IMR-90 (cell line): Measurements from ENCODE around the gene SUN5. TPM values are rescaled to one million over a fixed set of nuclear protein-coding genes. Genes with fewer than 3 reads are reported as not detected.

Source experiments
- ATAC-seq: fragments of 200-7000 bp; cut with Tn5 transposase; 2 replicates; pipeline ENCODE4 v1.9.1; 2020; ENCODE audit warnings: low read depth, mild to moderate bottlenecking, moderate library complexity
- BruUV-seq: library from RNA; stranded (reverse); fragments of 400-500 nt; replicated peaks from 2 replicates; lab custom pipeline; 2021; lab: Mats Ljungman, UMichigan
- CTCF ChIA-PET: fragments of 300-600 bp; formaldehyde crosslinking; extraction: SDS; loops from one replicate; lab custom pipeline; 2021; ENCODE audit warnings: antibody characterized with exemption; lab: Yijun Ruan, JAX
- POLR2A ChIA-PET: fragments of 300-600 bp; sonication (Branson Sonifier 250); formaldehyde crosslinking; loops from one replicate; lab custom pipeline; 2022; ENCODE audit warnings: antibody characterized with exemption; ENCODE audit not compliant: unreplicated experiment; lab: Charles Lee
- DNase-seq: peaks from one replicate; pipeline ENCODE4 v3.0.0; 2013
- H2AFZ ChIP-seq: replicated peaks from 2 replicates; pipeline ENCODE3; 2013; ENCODE audit warnings: low read length, mild to moderate bottlenecking; ENCODE audit not compliant: poor library complexity
- H2AK5ac ChIP-seq: 2 replicates; pipeline ENCODE4 v1.6.1; 2013; ENCODE audit warnings: low read depth, low read length, inconsistent platforms
- H2AK9ac ChIP-seq: replicated peaks from 2 replicates; pipeline ENCODE3; 2013; ENCODE audit warnings: mild to moderate bottlenecking, low read depth, low read length, moderate library complexity; ENCODE audit not compliant: poor library complexity
- H2BK120ac ChIP-seq: 2 replicates; pipeline ENCODE4 v1.6.1; 2013; ENCODE audit warnings: low read depth, low read length, inconsistent platforms
- H2BK15ac ChIP-seq: 3 replicates; pipeline ENCODE4 v1.6.1; 2013; ENCODE audit warnings: low read depth, low read length, inconsistent platforms
- H2BK20ac ChIP-seq: 2 replicates; pipeline ENCODE4 v1.6.1; 2013; ENCODE audit warnings: low read depth, mild to moderate bottlenecking, inconsistent platforms, low read length, moderate library complexity
- H2BK5ac ChIP-seq: 2 replicates; pipeline ENCODE4 v1.6.1; 2013; ENCODE audit warnings: mild to moderate bottlenecking, low read depth, low read length, inconsistent platforms; ENCODE audit not compliant: poor library complexity, severe bottlenecking
- H3K14ac ChIP-seq: replicated peaks from 2 replicates; pipeline ENCODE4 v1.6.1; 2013; ENCODE audit warnings: low read depth, low read length, inconsistent platforms
- H3K18ac ChIP-seq: 2 replicates; pipeline ENCODE4 v1.6.1; 2013; ENCODE audit warnings: low read depth, low read length, control low read depth
- H3K23ac ChIP-seq: 2 replicates; pipeline ENCODE4 v1.6.1; 2013; ENCODE audit warnings: low read depth, low read length, inconsistent platforms
- H3K27ac ChIP-seq: 2 replicates; pipeline ENCODE4 v1.5.1; 2013; ENCODE audit warnings: mild to moderate bottlenecking, control low read depth, low read length; ENCODE audit not compliant: insufficient read depth
- H3K27me3 ChIP-seq: 2 replicates; pipeline ENCODE4 v1.6.1; 2013; ENCODE audit warnings: low read length; ENCODE audit not compliant: control insufficient read depth, insufficient read depth
- H3K36me3 ChIP-seq: 2 replicates; pipeline ENCODE4 v1.6.1; 2013; ENCODE audit warnings: low read length, mixed read lengths; ENCODE audit not compliant: control insufficient read depth, insufficient read depth
- H3K4ac ChIP-seq: 2 replicates; pipeline ENCODE4 v1.6.1; 2013; ENCODE audit warnings: low read depth, low read length, inconsistent platforms
- H3K4me1 ChIP-seq: 2 replicates; pipeline ENCODE4 v1.6.1; 2013; ENCODE audit warnings: low read length, mixed read lengths; ENCODE audit not compliant: control insufficient read depth, insufficient read depth
- H3K4me2 ChIP-seq: 2 replicates; pipeline ENCODE4 v1.6.1; 2013; ENCODE audit warnings: low read depth, mild to moderate bottlenecking, control low read depth, low read length, moderate library complexity
- H3K4me3 ChIP-seq: 2 replicates; pipeline ENCODE4 v1.5.1; 2013; ENCODE audit warnings: low read depth, mild to moderate bottlenecking, control low read depth, low read length, moderate library complexity; ENCODE audit not compliant: insufficient read depth
- H3K56ac ChIP-seq: 2 replicates; pipeline ENCODE4 v1.6.1; 2013; ENCODE audit warnings: low read length, inconsistent platforms; ENCODE audit not compliant: insufficient read depth; ENCODE audit errors: extremely low read depth
- H3K79me1 ChIP-seq, 2 experiments: 2 replicates each; pipeline ENCODE4 v1.6.1; 2013; ENCODE audit warnings: low read length in 2 of 2, inconsistent platforms in 1 of 2, low read depth in 1 of 2
- H3K9ac ChIP-seq: 2 replicates; pipeline ENCODE4 v1.6.1; 2013; ENCODE audit warnings: low read depth, low read length, control low read depth
- H3K9me1 ChIP-seq: 2 replicates; pipeline ENCODE4 v1.6.1; 2013; ENCODE audit warnings: low read length, inconsistent platforms; ENCODE audit not compliant: insufficient read depth
- H3K9me3 ChIP-seq: 2 replicates; pipeline ENCODE4 v1.6.1; 2013; ENCODE audit warnings: low read length; ENCODE audit not compliant: control insufficient read depth, insufficient read depth
- H4K20me1 ChIP-seq: 2 replicates; pipeline ENCODE4 v1.6.1; 2013; ENCODE audit warnings: low read length, inconsistent platforms; ENCODE audit not compliant: insufficient read depth
- H4K5ac ChIP-seq: 2 replicates; pipeline ENCODE4 v1.6.1; 2013; ENCODE audit warnings: mild to moderate bottlenecking, low read depth, low read length, control low read depth
- H4K8ac ChIP-seq, 2 experiments: 2 replicates each; pipeline ENCODE4 v1.6.1; 2013; ENCODE audit warnings: low read depth in 2 of 2, low read length in 2 of 2, control low read depth in 1 of 2, inconsistent platforms in 1 of 2
- H4K91ac ChIP-seq: 2 replicates; pipeline ENCODE4 v1.6.1; 2013; ENCODE audit warnings: low read depth, low read length, inconsistent platforms; ENCODE audit not compliant: insufficient read depth
- BHLHE40 ChIP-seq: fragments of 150-350 bp; IDR thresholded peaks from 2 replicates; pipeline ENCODE4 v1.6.1; 2016; ENCODE audit warnings: mild to moderate bottlenecking, low read depth, low read length
- CEBPB ChIP-seq: IDR thresholded peaks from 2 replicates; pipeline ENCODE4 v1.6.1; 2012; ENCODE audit warnings: low read depth, low read length, improper control_type of control experiment
- MAFK ChIP-seq: IDR thresholded peaks from 2 replicates; pipeline ENCODE4 v1.6.1; 2012; ENCODE audit warnings: low read depth, low read length, improper control_type of control experiment
- MAZ ChIP-seq: IDR thresholded peaks from 2 replicates; pipeline ENCODE4 v1.6.1; 2012; ENCODE audit warnings: low read depth, mild to moderate bottlenecking, low read length, improper control_type of control experiment, moderate library complexity, borderline replicate concordance
- NFE2L2 ChIP-seq: fragments of 150-350 bp; IDR thresholded peaks from 2 replicates; pipeline ENCODE4 v1.6.1; 2016; ENCODE audit warnings: low read depth, mild to moderate bottlenecking, low read length
- POLR2A ChIP-seq: IDR thresholded peaks from 2 replicates; pipeline ENCODE4 v1.6.1; 2012; ENCODE audit warnings: mild to moderate bottlenecking, low read depth, low read length
- RAD21 ChIP-seq: IDR thresholded peaks from 2 replicates; pipeline ENCODE4 v1.6.1; 2012; ENCODE audit warnings: low read length, improper control_type of control experiment
- RCOR1 ChIP-seq: IDR thresholded peaks from 2 replicates; pipeline ENCODE4 v1.6.1; 2012; ENCODE audit warnings: mild to moderate bottlenecking, low read length, improper control_type of control experiment; ENCODE audit not compliant: insufficient replicate concordance
- SMC3 ChIP-seq: fragments of 150-350 bp; IDR thresholded peaks from 2 replicates; pipeline ENCODE4 v1.6.1; 2016; ENCODE audit warnings: low read depth, mild to moderate bottlenecking, antibody characterized with exemption, low read length, moderate library complexity
- WGBS, 2 experiments: methylation state at CpG; one replicate each; pipeline versions ENCODE4 v1.1.5 to v1.1.7; 2013; ENCODE audit warnings: missing lambda C conversion rate in 2 of 2; ENCODE audit not compliant: insufficient read length in 1 of 2; ENCODE audit errors: extremely low coverage in 2 of 2; 5-methylcytosine and 5-hydroxymethylcytosine counted together
- dilution Hi-C: fragments of 300-500 bp; cut with HindIII; formaldehyde crosslinking; loops from one replicate; pipeline ENCODE4 v1.14.3; 2018; ENCODE audit warnings: low sequenced_read_pairs; ENCODE audit not compliant: unreplicated experiment
- in situ Hi-C: fragments of 300-500 bp; cut with MboI; formaldehyde crosslinking; loops from 3 replicates; pipeline ENCODE4 v1.14.3; 2019; ENCODE audit warnings: low sequenced_read_pairs, inconsistent platforms, mixed read lengths
- intact Hi-C: fragments of 100-400 bp; cut with micrococcal nuclease; formaldehyde crosslinking; loops from 2 replicates; pipeline ENCODE4 v1.10.0; 2022
- polyA plus RNA-seq, 3 experiments: library from polyadenylated mRNA; depleted of rRNA; stranded (reverse); fragments of >200 nt; gene quantifications; 2 replicates each; pipeline ENCODE4 v1.2.3, GENCODE V29; 2012; ENCODE audit warnings: low replicate concordance in 1 of 3
- total RNA-seq: library from RNA; depleted of rRNA; stranded (reverse); fragments of >200 nt; gene quantifications from 2 replicates; pipeline ENCODE4 v1.2.3, GENCODE V29; 2012
- TF ChIP-seq, protein P1 (sequence below): fragments of 150-350 bp; IDR thresholded peaks from 2 replicates; pipeline ENCODE4 v1.6.1; 2017; ENCODE audit warnings: mild to moderate bottlenecking, antibody characterized with exemption, low read length, low read depth
- TF ChIP-seq, protein P2 (sequence below): conservative IDR thresholded peaks from 2 replicates; pipeline ENCODE4 v1.5.1; 2012; ENCODE audit warnings: mild to moderate bottlenecking, low read depth, low read length, improper control_type of control experiment

Gene SUN5
- total and polyA plus RNA-seq, 2 of the 4 experiments (the other 2 are of a cell fraction) = not detected

DNA sequence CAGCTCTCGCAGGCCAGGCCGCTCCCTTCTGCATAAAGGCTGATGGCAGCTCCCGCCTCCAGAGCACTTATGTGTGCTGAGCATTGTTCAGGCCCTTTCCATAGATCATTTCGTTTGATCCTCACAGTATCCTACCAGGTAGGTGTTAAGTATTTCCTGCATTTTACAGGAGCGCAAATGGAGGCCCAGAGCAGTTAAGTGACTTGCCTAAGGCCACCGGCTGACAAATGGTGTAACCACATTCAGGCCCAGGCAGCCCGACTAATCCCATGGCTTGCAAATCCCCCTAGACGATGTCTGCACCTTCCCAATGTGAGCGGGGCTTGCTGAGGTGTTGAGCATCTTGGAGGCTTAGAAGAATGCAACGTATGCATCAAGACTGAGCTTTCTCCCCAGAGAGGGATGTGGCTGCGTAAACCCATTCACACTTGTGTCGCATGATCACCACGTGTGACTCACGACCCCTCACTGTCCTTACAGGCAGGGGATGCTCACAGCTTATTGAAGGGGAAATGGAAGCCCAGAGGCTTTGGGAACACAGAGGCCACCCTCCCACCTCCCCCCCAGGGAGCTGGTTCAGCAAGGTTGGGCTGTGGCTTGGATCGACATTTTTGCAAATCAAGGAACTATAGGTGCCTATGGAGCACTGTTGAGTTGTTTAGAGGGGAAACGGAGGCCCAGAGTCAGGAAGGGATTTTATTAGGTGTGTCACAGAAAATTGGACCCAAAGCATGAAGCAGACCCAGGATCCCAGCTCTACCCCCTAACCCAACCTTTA is 10.3 kb upstream of the SUN5 start:
- H3K9me1 ChIP-seq = no peaks in the 10 kb centered on the region

More for the DNA sequence above, 10.3 kb upstream of the SUN5 start:
- Histone ChIP-seq H2BK5ac (no peak overlapping the region), H2AK5ac (no peak overlapping the region), H2AFZ (no peak overlapping the region), H4K20me1 (no peaks in the 10 kb centered on the region), H3K27ac (no peak overlapping the region), H3K23ac (no peak overlapping the region), H3K4me2 (no peak overlapping the region), H3K18ac (no peak overlapping the region), H3K4ac (no peak overlapping the region), H3K56ac (no peak overlapping the region), H3K4me1 (no peaks in the 10 kb centered on the region), H2BK20ac (no peak overlapping the region), H4K91ac (no peak overlapping the region), H3K14ac (no peak overlapping the region), H4K8ac (no peak overlapping the region), H4K5ac (no peak overlapping the region), H2AK9ac (no peak overlapping the region), H3K79me1 (no peaks in the 10 kb centered on the region), H3K27me3 (peaks cover 14% of the 10 kb centered on the region), H2BK15ac (no peak overlapping the region), H3K36me3 (no peaks in the 10 kb centered on the region), H3K4me3 (no peak overlapping the region), H3K9ac (no peak overlapping the region), H2BK120ac (no peak overlapping the region), H3K9me3 (no peaks in the 10 kb centered on the region)
- POLR2A ChIA-PET = no interaction called here
- WGBS, 2 experiments = no CpG with 5 or more reads among the region's 16 CpGs
- ATAC-seq (no peak), DNase-seq (no peak)
- in situ Hi-C loops (no loop called here), intact Hi-C loops (no loop called here), dilution Hi-C loops (no loop called here)
- no TSS peak for BruUV-seq
- TF ChIP-seq, protein P1, sequence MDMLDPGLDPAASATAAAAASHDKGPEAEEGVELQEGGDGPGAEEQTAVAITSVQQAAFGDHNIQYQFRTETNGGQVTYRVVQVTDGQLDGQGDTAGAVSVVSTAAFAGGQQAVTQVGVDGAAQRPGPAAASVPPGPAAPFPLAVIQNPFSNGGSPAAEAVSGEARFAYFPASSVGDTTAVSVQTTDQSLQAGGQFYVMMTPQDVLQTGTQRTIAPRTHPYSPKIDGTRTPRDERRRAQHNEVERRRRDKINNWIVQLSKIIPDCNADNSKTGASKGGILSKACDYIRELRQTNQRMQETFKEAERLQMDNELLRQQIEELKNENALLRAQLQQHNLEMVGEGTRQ = no peak
- TF ChIP-seq, protein P2, sequence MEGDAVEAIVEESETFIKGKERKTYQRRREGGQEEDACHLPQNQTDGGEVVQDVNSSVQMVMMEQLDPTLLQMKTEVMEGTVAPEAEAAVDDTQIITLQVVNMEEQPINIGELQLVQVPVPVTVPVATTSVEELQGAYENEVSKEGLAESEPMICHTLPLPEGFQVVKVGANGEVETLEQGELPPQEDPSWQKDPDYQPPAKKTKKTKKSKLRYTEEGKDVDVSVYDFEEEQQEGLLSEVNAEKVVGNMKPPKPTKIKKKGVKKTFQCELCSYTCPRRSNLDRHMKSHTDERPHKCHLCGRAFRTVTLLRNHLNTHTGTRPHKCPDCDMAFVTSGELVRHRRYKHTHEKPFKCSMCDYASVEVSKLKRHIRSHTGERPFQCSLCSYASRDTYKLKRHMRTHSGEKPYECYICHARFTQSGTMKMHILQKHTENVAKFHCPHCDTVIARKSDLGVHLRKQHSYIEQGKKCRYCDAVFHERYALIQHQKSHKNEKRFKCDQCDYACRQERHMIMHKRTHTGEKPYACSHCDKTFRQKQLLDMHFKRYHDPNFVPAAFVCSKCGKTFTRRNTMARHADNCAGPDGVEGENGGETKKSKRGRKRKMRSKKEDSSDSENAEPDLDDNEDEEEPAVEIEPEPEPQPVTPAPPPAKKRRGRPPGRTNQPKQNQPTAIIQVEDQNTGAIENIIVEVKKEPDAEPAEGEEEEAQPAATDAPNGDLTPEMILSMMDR = no peak
- no peak for TF ChIP-seq RCOR1
- no peak for TF ChIP-seq NFE2L2
- no peak for TF ChIP-seq CEBPB
- TF ChIP-seq SMC3 = no peak
- TF ChIP-seq RAD21 = no peak
- no peak for TF ChIP-seq POLR2A
- no peak for TF ChIP-seq BHLHE40
- TF ChIP-seq MAFK = no peak
- TF ChIP-seq MAZ = no peak
- CTCF ChIA-PET = no interaction called here
